Ishikawa (cell line): ENCODE measurements around the gene KIF13A.

Experiments
- CEBPB ChIP-seq: IDR thresholded peaks from 2 replicates; pipeline ENCODE4 v1.6.1; 2012
- CREB1 ChIP-seq: IDR thresholded peaks from 2 replicates; pipeline ENCODE4 v1.6.1; 2012; ENCODE audit warnings: low read depth
- EGR1 ChIP-seq: IDR thresholded peaks from 2 replicates; pipeline ENCODE4 v1.6.1; 2012
- EP300 ChIP-seq: IDR thresholded peaks from 2 replicates; pipeline ENCODE4 v1.6.1; 2012; ENCODE audit warnings: borderline replicate concordance
- FOXM1 ChIP-seq: IDR thresholded peaks from 2 replicates; pipeline ENCODE4 v1.6.1; 2012; ENCODE audit warnings: low read depth, borderline replicate concordance
- MAX ChIP-seq: IDR thresholded peaks from 2 replicates; pipeline ENCODE4 v1.6.1; 2012
- NFIC ChIP-seq: IDR thresholded peaks from 2 replicates; pipeline ENCODE4 v1.6.1; 2012
- RAD21 ChIP-seq: IDR thresholded peaks from 2 replicates; pipeline ENCODE4 v1.6.1; 2012; ENCODE audit warnings: low read depth
- REST ChIP-seq: IDR thresholded peaks from 2 replicates; pipeline ENCODE4 v1.6.1; 2012; ENCODE audit warnings: low read depth, mild to moderate bottlenecking
- TAF1 ChIP-seq: IDR thresholded peaks from 2 replicates; pipeline ENCODE4 v1.6.1; 2012; ENCODE audit warnings: low read depth, mild to moderate bottlenecking
- TCF12 ChIP-seq: IDR thresholded peaks from 2 replicates; pipeline ENCODE4 v1.6.1; 2012; ENCODE audit warnings: low read depth
- TEAD4 ChIP-seq: IDR thresholded peaks from 2 replicates; pipeline ENCODE4 v1.6.1; 2012
- USF1 ChIP-seq: IDR thresholded peaks from 2 replicates; pipeline ENCODE4 v1.6.1; 2012
- YY1 ChIP-seq: IDR thresholded peaks from 2 replicates; pipeline ENCODE4 v1.6.1; 2012; ENCODE audit warnings: low read depth
- ZBTB7A ChIP-seq: IDR thresholded peaks from 2 replicates; pipeline ENCODE4 v1.6.1; 2012; ENCODE audit warnings: low read depth

The KIF13A gene

DNA sequence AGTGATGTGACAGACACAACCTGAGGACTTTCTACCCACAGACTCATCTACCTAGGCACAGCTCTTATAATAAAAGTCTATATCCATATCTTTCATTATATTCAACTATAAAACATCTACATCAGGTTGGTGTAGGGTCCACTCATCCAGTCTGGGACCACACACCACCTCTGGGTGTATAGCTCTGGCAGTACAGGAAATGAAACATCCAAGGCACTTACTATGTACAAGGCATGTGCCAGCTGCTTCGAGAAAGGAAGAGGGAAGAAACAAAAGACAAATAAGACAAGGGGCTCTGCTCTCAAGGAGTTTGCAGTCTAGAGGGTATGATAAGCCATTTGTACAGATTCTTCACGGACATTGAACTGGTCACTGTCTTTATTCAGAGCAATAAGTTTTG is 18.6 kb downstream of the KIF13A start:
- no peak for TF ChIP-seq USF1
- TF ChIP-seq MAX: no peak
- no peak for TF ChIP-seq TCF12
- TF ChIP-seq FOXM1: no peak
- TF ChIP-seq YY1: no peak
- no peak for TF ChIP-seq RAD21
- no peak for TF ChIP-seq NFIC

DNA sequence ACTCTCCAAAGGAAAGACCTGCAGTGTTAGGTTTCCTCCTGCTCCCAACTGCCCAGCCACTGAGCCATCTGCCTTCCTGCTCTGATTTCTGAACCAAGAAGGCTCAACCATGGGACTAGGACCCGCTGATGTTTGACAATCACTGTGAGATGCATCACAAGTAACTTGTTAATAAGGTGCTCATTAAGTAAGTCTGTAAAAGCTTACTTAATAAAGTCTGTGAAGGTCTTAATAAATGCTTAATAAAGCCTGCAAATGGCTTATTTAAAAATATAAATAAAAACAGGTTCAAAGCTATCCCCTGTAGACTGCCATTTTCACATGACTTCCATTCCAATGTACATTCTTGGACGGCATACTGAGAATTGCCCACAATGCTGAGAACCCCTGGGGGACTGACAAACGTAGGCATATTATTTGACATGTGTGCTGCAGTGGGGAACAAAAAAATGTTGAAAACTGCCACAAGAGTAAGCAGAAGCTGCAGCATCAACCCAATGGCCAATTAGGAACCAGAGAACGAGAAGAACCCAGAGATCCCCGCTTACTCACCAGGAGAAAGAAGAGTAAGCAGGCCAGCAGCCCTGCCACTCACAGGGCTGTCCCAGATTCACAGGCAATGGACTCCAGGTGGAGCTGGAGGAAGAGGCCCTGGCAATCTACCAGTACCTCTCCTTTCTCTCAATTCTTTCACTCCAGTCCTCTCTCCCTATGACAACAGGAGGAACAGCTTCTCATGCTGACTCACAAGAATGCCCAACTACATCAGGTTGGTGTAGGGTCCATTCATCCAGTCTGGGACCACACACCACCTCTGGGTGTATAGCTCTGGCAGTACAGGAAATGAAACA is 19.5 kb downstream of the KIF13A start:
- TF ChIP-seq FOXM1 (no peak), TEAD4 (no peak)

DNA sequence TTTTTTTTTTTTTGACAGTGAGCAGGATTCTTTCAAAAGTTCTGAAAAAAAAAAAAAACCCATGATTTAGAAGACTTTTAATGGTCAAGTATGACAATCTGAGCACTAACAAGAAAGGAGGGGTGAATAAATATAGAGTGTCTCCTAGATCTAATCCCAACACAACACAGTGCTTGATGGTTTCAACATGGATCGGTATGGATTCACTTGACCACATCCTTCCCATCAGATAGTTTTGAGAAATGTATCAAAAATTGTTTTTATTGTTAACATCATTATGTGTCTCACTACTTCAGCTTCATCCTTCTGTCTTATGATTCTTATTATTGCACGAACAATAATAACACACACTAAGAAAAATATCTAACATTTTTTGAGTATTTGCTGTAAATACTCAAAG is 21.0 kb downstream of the KIF13A start:
- TF ChIP-seq TAF1 (no peak), TCF12 (no peak), CREB1 (no peak), CEBPB (no peak), USF1 (no peak), YY1 (no peak)

DNA sequence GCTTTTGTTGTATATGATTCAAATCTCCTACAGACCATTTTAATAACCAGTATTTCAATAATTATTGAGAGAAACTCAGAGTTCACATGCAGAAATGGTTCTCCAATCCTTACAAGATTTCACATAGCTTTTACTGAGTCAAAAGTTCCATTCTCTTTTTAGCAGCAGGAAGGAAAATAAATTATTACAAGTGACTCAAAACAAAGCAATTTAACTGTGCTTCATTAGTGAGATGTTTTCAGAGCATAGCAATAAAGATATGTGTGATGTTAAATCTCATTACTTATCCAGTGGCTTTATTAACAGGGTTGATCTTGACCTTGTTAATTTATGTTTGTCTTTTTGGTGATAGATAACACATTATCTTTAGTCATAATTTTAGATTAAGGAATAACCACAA is 22.0 kb downstream of the KIF13A start:
- TF ChIP-seq ZBTB7A (no peak), MAX (no peak), REST (no peak), FOXM1 (no peak), EGR1 (no peak), EP300 (no peak), RAD21 (no peak), USF1 (no peak), CREB1 (no peak), TEAD4 (no peak), TAF1 (no peak)

DNA sequence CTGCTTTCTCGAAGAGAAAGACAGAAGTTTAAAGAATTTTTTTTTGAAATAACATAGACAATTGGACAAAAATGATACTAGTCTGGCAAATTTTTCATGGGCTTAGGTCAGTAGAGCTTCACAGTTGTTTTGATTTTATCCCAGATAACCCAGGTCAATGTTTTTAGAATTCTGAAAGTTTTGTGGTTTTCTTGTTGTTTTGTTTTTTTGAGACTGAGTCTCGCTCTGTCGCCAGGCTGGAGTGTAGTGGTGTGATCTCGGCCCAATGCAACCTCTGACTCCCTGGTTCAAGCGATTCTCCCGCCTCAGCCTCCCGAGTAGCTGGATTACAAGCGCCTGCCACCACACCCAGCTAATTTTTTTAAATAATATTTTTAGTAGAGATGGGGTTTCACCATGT is 22.8 kb downstream of the KIF13A start:
- no peak for TF ChIP-seq EP300
- no peak for TF ChIP-seq RAD21
- no peak for TF ChIP-seq CEBPB
- no peak for TF ChIP-seq EGR1
- TF ChIP-seq MAX: no peak
- TF ChIP-seq REST: no peak
- TF ChIP-seq ZBTB7A: no peak
- no peak for TF ChIP-seq YY1
- TF ChIP-seq TCF12: no peak
- TF ChIP-seq NFIC: no peak
- TF ChIP-seq TEAD4: no peak
- TF ChIP-seq USF1: no peak
- no peak for TF ChIP-seq TAF1
- TF ChIP-seq CREB1: no peak
- TF ChIP-seq FOXM1: no peak
